Astrocyte (in vitro differentiated cells and primary cell): ENCODE data around the gene SELENOO. TPM values are rescaled to one million over a fixed set of nuclear protein-coding genes. Genes with fewer than 3 reads are reported as not detected.

Source experiments
- DNase-seq: peaks from one replicate; pipeline ENCODE4 v3.0.0-alpha.2; 2010; ENCODE audit warnings: low read depth
- FAIRE-seq: peaks from 2 replicates; lab custom pipeline; 2011; peaks lifted over from hg19 to GRCh38; lab: Jason Lieb, UNC
- H2AFZ ChIP-seq: 2 replicates; pipeline ENCODE4 v1.6.0; 2012; ENCODE audit warnings: low read depth, low read length, inconsistent platforms
- H3K27ac ChIP-seq: 2 replicates; pipeline ENCODE4 v1.5.1; 2011; ENCODE audit warnings: low read depth, low read length, inconsistent platforms
- H3K27me3 ChIP-seq: 2 replicates; pipeline ENCODE4 v1.6.0; 2011; ENCODE audit warnings: low read length, inconsistent platforms; ENCODE audit not compliant: insufficient read depth
- H3K36me3 ChIP-seq: 2 replicates; pipeline ENCODE4 v1.5.1; 2011; ENCODE audit warnings: low read length, inconsistent platforms; ENCODE audit not compliant: insufficient read depth
- H3K4me1 ChIP-seq: 2 replicates; pipeline ENCODE4 v1.5.1; 2011; ENCODE audit warnings: low read length, inconsistent platforms; ENCODE audit not compliant: insufficient read depth
- H3K4me2 ChIP-seq: 2 replicates; pipeline ENCODE4 v1.6.0; 2012; ENCODE audit warnings: low read length, inconsistent platforms
- H3K4me3 ChIP-seq: 2 replicates; pipeline ENCODE4 v1.5.1; 2011; ENCODE audit warnings: low read depth, mild to moderate bottlenecking, low read length, inconsistent platforms; ENCODE audit not compliant: insufficient read depth
- H3K79me2 ChIP-seq: 2 replicates; pipeline ENCODE4 v1.6.0; 2012; ENCODE audit warnings: mild to moderate bottlenecking, low read length, inconsistent platforms; ENCODE audit not compliant: insufficient read depth
- H3K9ac ChIP-seq: 2 replicates; pipeline ENCODE4 v1.6.0; 2012; ENCODE audit warnings: mild to moderate bottlenecking, low read length, inconsistent platforms
- H3K9me3 ChIP-seq: 2 replicates; pipeline ENCODE4 v1.5.1; 2012; ENCODE audit warnings: low read depth, mild to moderate bottlenecking, low read length, inconsistent platforms; ENCODE audit not compliant: insufficient read depth
- H4K20me1 ChIP-seq: 2 replicates; pipeline ENCODE4 v1.6.0; 2012; ENCODE audit warnings: low read length, inconsistent platforms; ENCODE audit not compliant: insufficient read depth
- H3K27ac Mint-ChIP-seq: one replicate; pipeline ENCODE4 v1.8.0; 2021; ENCODE audit warnings: mild to moderate bottlenecking, mixed read lengths; ENCODE audit not compliant: unreplicated experiment
- H3K27me3 Mint-ChIP-seq: one replicate; pipeline ENCODE4 v1.8.0; 2021; ENCODE audit warnings: low read depth, mixed read lengths; ENCODE audit not compliant: unreplicated experiment
- H3K36me3 Mint-ChIP-seq: one replicate; pipeline ENCODE4 v1.8.0; 2021; ENCODE audit warnings: low read depth, mixed read lengths; ENCODE audit not compliant: unreplicated experiment
- H3K4me1 Mint-ChIP-seq: one replicate; pipeline ENCODE4 v1.8.0; 2021; ENCODE audit warnings: low read depth, mixed read lengths; ENCODE audit not compliant: unreplicated experiment
- H3K4me3 Mint-ChIP-seq: one replicate; pipeline ENCODE4 v1.8.0; 2021; ENCODE audit warnings: mild to moderate bottlenecking, moderate library complexity, mixed read lengths; ENCODE audit not compliant: unreplicated experiment
- H3K9me3 Mint-ChIP-seq: one replicate; pipeline ENCODE4 v1.8.0; 2021; ENCODE audit warnings: mild to moderate bottlenecking, mixed read lengths; ENCODE audit not compliant: unreplicated experiment
- EZH2 ChIP-seq: IDR thresholded peaks from 2 replicates; pipeline ENCODE4 v1.6.1; 2012; ENCODE audit warnings: mild to moderate bottlenecking, low read length, inconsistent platforms; ENCODE audit not compliant: insufficient read depth
- total RNA-seq: library from RNA; stranded (reverse); gene quantifications from 2 replicates; pipeline ENCODE4 v1.2.1, GENCODE V29; 2021
- TF ChIP-seq, protein P1 (sequence below): IDR thresholded peaks from 2 replicates; pipeline ENCODE4 v1.5.1; 2011; ENCODE audit warnings: low read depth, mild to moderate bottlenecking, inconsistent platforms, low read length, moderate library complexity; ENCODE audit not compliant: insufficient read depth

The SELENOO gene
- total RNA-seq, 1 donor from 2014 or later, result 18.5 TPM

DNA sequence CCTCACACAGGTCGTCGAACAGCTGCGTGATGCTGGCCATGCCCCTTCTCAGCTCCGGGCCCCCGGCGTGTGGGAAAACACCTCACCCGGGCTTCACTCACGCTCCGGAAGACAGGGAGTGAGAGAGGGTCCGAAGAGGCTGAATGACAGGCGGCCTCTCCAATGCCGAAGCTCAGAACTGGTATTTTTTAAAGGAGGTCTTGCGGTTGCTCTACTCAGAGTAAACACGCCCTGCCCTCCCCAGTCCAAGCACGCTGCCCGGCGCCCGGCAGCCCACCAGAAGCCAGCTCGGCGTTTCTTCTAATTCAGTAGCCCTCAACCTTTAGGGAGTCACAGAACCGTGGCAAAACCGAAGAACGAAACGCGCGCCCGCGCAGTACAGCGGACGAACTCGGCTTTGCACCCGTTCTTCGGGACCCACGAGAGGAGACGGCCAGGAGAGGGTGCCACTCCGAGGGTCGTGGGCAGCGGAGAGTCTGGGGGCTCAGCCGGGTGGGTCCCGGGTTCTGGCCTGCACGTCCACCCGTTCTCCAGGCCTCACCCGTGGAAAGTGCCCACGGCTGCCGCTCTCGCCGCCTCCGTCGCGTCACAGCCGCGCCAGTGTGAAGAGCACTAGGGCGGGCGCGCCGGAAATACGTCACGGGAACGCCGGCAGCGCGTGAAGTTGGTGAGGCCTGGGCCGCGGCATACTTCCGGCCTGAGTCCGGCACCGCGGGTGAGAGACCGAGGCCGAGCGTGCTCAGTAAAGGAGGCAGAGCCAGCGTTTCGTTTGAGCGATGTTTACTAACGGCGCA lies 43.8 kb downstream of the SELENOO start, which contains the start of gene TUBGCP6:
TSS of gene TUBGCP6 (minus strand) at position 604 of the 794 bp plus-strand sequence. CDS start at position 40, 564 bp downstream.
- Histone ChIP-seq H3K27ac (peak within 1 kb of the TSS; percentile 90), H3K9ac (peak within 1 kb of the TSS; percentile 94), H3K27me3 (no peaks in the 10 kb centered on the region), H3K4me1 (peaks cover 35% of the 10 kb centered on the region), H3K4me3 (peak within 1 kb of the TSS; percentile 83), H2AFZ (peak within 1 kb of the TSS; percentile 88), H3K9me3 (no peaks in the 10 kb centered on the region), H3K4me2 (peak within 1 kb of the TSS; percentile 99), H3K79me2 (peaks cover 85% of the 10 kb centered on the region), H3K36me3 (no peaks in the 10 kb centered on the region), H4K20me1 (peaks cover 66% of the 10 kb centered on the region)
- DNase-seq (peak; percentile 86), FAIRE-seq (no peak)
- TF ChIP-seq EZH2, result no peak
- TF ChIP-seq, protein P1, sequence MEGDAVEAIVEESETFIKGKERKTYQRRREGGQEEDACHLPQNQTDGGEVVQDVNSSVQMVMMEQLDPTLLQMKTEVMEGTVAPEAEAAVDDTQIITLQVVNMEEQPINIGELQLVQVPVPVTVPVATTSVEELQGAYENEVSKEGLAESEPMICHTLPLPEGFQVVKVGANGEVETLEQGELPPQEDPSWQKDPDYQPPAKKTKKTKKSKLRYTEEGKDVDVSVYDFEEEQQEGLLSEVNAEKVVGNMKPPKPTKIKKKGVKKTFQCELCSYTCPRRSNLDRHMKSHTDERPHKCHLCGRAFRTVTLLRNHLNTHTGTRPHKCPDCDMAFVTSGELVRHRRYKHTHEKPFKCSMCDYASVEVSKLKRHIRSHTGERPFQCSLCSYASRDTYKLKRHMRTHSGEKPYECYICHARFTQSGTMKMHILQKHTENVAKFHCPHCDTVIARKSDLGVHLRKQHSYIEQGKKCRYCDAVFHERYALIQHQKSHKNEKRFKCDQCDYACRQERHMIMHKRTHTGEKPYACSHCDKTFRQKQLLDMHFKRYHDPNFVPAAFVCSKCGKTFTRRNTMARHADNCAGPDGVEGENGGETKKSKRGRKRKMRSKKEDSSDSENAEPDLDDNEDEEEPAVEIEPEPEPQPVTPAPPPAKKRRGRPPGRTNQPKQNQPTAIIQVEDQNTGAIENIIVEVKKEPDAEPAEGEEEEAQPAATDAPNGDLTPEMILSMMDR, result no peak
- H3K4me1 Mint-ChIP-seq, result peaks cover 12% of the 10 kb centered on the region
- H3K27me3 Mint-ChIP-seq, result no peaks in the 10 kb centered on the region
- peak within 1 kb of the TSS; percentile 98 for H3K27ac Mint-ChIP-seq
- peaks cover 5% of the 10 kb centered on the region for H3K36me3 Mint-ChIP-seq
- peak within 1 kb of the TSS; percentile 97 for H3K4me3 Mint-ChIP-seq
- no peaks in the 10 kb centered on the region for H3K9me3 Mint-ChIP-seq

DNA sequence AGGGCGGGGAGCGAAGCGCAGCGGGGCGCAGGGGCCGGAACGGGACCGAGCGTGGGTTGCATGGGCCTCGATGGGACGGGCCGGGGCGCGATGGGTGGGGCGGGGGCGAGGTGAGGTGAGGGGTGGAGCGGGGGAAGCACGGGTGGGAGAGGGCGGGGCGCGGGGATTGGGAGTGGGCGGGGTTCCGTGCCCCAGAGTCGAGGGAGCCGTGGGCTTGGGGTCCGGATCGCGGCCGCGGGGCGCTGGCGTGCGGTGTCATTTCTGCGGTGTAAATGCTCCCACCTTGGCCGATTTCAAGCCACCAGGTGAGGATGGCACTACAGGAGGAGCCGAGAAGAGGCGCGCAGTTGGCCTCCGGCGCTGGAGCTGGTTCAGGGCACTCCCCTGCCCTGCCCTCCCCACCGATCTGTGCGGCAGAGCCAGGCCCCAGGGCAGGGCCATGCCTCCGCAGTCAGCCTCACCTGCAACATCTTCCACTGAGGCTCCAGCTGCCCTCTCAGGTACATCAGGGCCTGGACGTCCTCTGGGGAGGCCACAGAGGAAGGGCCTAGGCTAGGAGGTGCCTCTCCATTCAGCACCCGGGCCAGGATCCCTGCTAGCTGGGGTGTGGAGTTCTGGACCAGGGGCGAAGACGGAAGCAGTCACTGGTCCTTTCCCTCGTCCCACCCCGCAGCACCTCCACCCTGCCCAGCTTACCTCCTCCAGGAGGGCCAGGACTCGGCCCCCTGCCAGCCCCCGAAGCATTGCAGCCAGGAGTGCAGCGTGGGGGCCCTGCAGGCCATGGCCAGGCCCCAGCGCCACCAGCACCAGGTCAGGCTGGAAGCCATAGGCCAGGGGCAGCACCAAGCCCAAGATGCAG lies 44.6 kb downstream of the SELENOO start:
- no peak for TF ChIP-seq EZH2
- TF ChIP-seq, protein P1, result no peak
- Mint-ChIP-seq H3K27ac (peak overlapping the region; percentile 98), H3K27me3 (no peaks in the 10 kb centered on the region)

More for the DNA sequence above, 44.6 kb downstream of the SELENOO start:
- DNase-seq (no peak), FAIRE-seq (no peak)
- Histone ChIP-seq H3K9me3 (no peaks in the 10 kb centered on the region), H3K4me3 (peak overlapping the region; percentile 83), H3K36me3 (no peaks in the 10 kb centered on the region), H4K20me1 (peaks cover 65% of the 10 kb centered on the region), H3K9ac (peak overlapping the region; percentile 94), H3K79me2 (peaks cover 85% of the 10 kb centered on the region), H2AFZ (peak overlapping the region; percentile 88), H3K27ac (peak overlapping the region; percentile 90), H3K4me1 (peaks cover 42% of the 10 kb centered on the region), H3K27me3 (no peaks in the 10 kb centered on the region), H3K4me2 (peak overlapping the region; percentile 99)
- Mint-ChIP-seq H3K4me3 (peak overlapping the region; percentile 97), H3K36me3 (peaks cover 5% of the 10 kb centered on the region), H3K9me3 (no peaks in the 10 kb centered on the region), H3K4me1 (peaks cover 14% of the 10 kb centered on the region)
